Lower lobe of right lung (tissue), 2 donors: ENCODE measurements around the gene OR10G2. TPM values are rescaled to one million over a fixed set of nuclear protein-coding genes. Genes with fewer than 3 reads are reported as not detected.

Experiments used
- ATAC-seq, 2 donors: fragments of 200-7000 bp; cut with Tn5 transposase; one replicate each; pipeline ENCODE4 v1.9.1; 2020 to 2022; ENCODE audit warnings: mild to moderate bottlenecking in 2 of 2, moderate library complexity in 2 of 2
- DNase-seq: peaks from one replicate; pipeline ENCODE4 v3.0.0-alpha.2; 2020
- H3K27ac ChIP-seq: fragments of 200-600 bp; one replicate; pipeline ENCODE4 v1.8.0; 2022
- H3K27me3 ChIP-seq: fragments of 200-600 bp; one replicate; pipeline ENCODE4 v1.8.0; 2022; ENCODE audit warnings: low read depth
- H3K36me3 ChIP-seq: fragments of 200-600 bp; one replicate; pipeline ENCODE4 v1.8.0; 2022; ENCODE audit warnings: mild to moderate bottlenecking
- H3K4me1 ChIP-seq: fragments of 200-600 bp; one replicate; pipeline ENCODE4 v1.8.0; 2022
- H3K4me3 ChIP-seq: fragments of 200-600 bp; one replicate; pipeline ENCODE4 v1.8.0; 2022; ENCODE audit warnings: mild to moderate bottlenecking
- H3K9me3 ChIP-seq: fragments of 200-600 bp; one replicate; pipeline ENCODE4 v1.8.0; 2022
- intact Hi-C: fragments of 100-400 bp; cut with DNase I; formaldehyde crosslinking; loops from one replicate; pipeline ENCODE4 v1.11.0; 2022
- total RNA-seq: library from RNA; stranded (reverse); fragmentation: NEBNext Ultra II Directional; extraction: Animal tissue kit (Norgen Biotek cat#: 25700); gene quantifications from one replicate; pipeline ENCODE4 v1.2.1, GENCODE V29; 2021
- TF ChIP-seq, protein P1 (sequence below): fragments of 200-600 bp; IDR thresholded peaks from one replicate; pipeline ENCODE4 v1.8.0; 2022; ENCODE audit warnings: antibody characterized with exemption, mild to moderate bottlenecking
- donor health status: DM: no; HTN: yes; CAD: no; lungs with severe emphysema.

The OR10G2 gene
- total RNA-seq, 1 donor from 2014 or later, result not detected

DNA sequence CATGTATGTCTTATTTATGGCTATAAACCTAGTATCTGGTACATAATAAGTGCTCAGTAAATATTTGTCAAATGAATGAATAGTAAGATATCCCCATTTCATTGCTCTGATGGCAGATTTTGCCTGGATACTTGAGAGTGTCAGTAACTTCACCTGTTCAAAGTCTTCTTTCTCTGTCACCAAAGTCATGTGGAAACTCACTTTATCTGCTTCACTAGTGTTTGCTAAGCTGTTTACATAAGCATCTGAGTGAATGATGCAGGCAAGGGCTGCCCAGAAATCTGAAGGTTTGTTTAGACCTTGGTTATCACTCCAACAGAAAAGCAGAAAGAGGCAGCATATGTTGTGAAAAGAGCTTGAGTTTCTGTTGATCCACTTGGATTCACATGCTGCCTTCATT is 34.5 kb upstream of the OR10G2 start:
- H3K27ac ChIP-seq, result no peak overlapping the region
- no peak for DNase-seq
- H3K4me1 ChIP-seq, result no peaks in the 10 kb centered on the region
- no peaks in the 10 kb centered on the region for H3K27me3 ChIP-seq
- no peak overlapping the region for H3K4me3 ChIP-seq
- no peak for ATAC-seq
- TF ChIP-seq, protein P1, sequence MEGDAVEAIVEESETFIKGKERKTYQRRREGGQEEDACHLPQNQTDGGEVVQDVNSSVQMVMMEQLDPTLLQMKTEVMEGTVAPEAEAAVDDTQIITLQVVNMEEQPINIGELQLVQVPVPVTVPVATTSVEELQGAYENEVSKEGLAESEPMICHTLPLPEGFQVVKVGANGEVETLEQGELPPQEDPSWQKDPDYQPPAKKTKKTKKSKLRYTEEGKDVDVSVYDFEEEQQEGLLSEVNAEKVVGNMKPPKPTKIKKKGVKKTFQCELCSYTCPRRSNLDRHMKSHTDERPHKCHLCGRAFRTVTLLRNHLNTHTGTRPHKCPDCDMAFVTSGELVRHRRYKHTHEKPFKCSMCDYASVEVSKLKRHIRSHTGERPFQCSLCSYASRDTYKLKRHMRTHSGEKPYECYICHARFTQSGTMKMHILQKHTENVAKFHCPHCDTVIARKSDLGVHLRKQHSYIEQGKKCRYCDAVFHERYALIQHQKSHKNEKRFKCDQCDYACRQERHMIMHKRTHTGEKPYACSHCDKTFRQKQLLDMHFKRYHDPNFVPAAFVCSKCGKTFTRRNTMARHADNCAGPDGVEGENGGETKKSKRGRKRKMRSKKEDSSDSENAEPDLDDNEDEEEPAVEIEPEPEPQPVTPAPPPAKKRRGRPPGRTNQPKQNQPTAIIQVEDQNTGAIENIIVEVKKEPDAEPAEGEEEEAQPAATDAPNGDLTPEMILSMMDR, result no peak
- intact Hi-C loops, result no loop called here
- no peaks in the 10 kb centered on the region for H3K9me3 ChIP-seq
- H3K36me3 ChIP-seq, result no peaks in the 10 kb centered on the region

DNA sequence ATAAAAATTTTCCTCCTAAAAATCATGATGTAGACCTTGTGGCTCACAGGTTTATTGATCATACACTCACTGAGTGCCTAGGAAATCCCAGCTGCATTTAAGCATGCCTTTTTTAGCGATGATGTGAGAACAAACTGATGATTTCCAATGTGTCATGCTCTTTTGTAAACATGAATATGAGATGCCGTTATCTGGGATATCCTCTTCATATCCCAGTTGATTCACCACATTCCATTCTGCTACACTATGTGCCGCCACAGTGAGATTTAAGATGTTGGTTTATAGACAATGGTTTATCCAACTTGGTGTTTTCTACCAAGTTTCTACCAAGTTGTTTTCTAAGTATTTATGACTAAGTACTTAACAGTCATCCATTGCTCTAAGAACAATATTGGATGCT is 33.6 kb upstream of the OR10G2 start:
- H3K27me3 ChIP-seq, result no peaks in the 10 kb centered on the region
- no peaks in the 10 kb centered on the region for H3K9me3 ChIP-seq
- no peak overlapping the region for H3K4me3 ChIP-seq
- ATAC-seq, result no peak
- no peaks in the 10 kb centered on the region for H3K36me3 ChIP-seq
- no peak overlapping the region for H3K27ac ChIP-seq
- DNase-seq, result no peak
- no peaks in the 10 kb centered on the region for H3K4me1 ChIP-seq
- TF ChIP-seq, protein P1, result no peak
- intact Hi-C loops, result no loop called here

DNA sequence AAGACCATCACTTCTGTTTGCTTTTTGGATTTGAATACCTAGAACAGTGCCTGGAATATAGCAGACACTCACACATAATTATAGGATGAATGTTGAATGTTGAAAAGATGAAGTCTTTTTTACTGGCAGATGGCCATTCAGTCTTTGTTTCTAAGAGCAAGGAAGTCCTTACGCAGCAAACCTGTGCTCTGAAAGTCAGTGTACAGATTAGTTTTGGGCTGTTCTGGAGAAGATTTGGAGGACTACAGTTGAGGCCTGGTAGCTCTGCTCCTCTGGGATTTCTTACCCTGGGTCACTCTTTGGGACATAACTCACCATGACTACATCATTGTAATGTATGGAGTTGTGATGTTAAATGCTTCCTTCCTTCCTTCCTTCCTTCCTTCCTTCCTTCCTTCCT is 22.2 kb upstream of the OR10G2 start:
- no peaks in the 10 kb centered on the region for H3K9me3 ChIP-seq
- no peak for ATAC-seq
- no peak overlapping the region for H3K27ac ChIP-seq
- no peak overlapping the region for H3K4me3 ChIP-seq
- no peaks in the 10 kb centered on the region for H3K36me3 ChIP-seq
- H3K27me3 ChIP-seq, result no peaks in the 10 kb centered on the region
- intact Hi-C loops, result no loop called here
- DNase-seq, result no peak
- TF ChIP-seq, protein P1, result no peak
- no peaks in the 10 kb centered on the region for H3K4me1 ChIP-seq

DNA sequence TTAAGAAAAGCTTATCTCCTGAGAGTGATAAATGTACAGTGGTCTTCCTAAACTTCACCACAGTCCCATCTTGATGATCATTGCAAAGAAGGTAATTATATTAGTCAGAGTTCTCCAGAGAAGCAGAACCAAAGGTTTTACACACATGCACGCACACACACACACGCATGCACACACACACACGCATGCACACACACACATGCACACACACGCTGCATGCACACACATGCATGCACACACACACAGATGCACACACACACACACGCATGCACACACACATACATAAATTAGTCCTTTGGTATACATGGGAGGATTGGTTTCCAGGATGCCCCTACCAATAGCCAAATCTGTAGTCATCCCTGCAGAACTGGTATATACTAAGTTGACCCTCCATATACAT is 19.5 kb upstream of the OR10G2 start:
- Histone ChIP-seq H3K36me3 (no peaks in the 10 kb centered on the region), H3K9me3 (no peaks in the 10 kb centered on the region), H3K4me1 (no peaks in the 10 kb centered on the region), H3K27ac (no peak overlapping the region), H3K27me3 (no peaks in the 10 kb centered on the region), H3K4me3 (no peak overlapping the region)
- no peak for ATAC-seq
- TF ChIP-seq, protein P1, result no peak
- intact Hi-C loops, result no loop called here
- DNase-seq, result no peak

DNA sequence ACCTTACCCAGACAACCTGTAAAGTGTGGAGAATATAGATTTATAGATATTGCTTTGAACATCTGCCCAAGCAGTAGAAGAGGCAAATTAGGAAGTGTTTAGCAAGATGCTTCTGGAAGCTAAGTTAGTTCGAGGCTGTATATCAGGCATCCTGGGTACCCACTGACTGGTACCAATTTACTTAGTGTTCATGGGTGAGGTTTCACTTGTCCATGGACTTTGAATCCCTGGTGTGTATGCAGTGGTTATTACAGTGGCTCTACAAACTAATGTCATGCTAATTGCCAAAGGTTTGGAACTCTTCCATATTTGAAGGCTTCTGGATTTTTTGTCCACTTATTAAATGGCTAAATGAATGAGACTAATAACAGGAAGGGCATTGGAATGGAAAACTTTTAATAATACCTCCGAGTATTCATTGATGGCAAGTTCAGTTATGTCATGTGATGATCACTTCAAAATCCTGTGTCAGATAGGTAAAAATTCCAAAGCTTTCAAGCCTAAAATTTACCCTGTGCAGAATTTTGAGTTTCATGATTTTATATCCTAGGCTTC is 18.7 kb upstream of the OR10G2 start, which contains the start of gene OR4E2:
Gene OR4E2, plus strand, starts transcription at position 505 of the 555 bp plus-strand sequence. CDS start 11,248 bp downstream, outside the sequence.
- Histone ChIP-seq H3K4me1 (no peaks in the 10 kb centered on the region), H3K36me3 (no peaks in the 10 kb centered on the region), H3K27me3 (no peaks in the 10 kb centered on the region), H3K9me3 (no peaks in the 10 kb centered on the region), H3K4me3 (no peak within 1 kb of the TSS), H3K27ac (no peak within 1 kb of the TSS)
- ATAC-seq (no peak), DNase-seq (no peak)
- TF ChIP-seq, protein P1, result no peak
- intact Hi-C loops, result no loop called here
